GM19025 (cell line): ENCODE measurements around the gene FES.
"Not testable (repeated sequence)": the region's sequence is repeated elsewhere in the genome, so short reads cannot be mapped to it uniquely, and the experiment has no call there.

Source experiments
- ATAC-seq: cut with Tn5 transposase; IDR thresholded peaks from one replicate; pipeline ENCODE4 v1.9.1; 2021; ENCODE audit warnings: mild to moderate bottlenecking, low read depth, moderate library complexity; ENCODE audit not compliant: unreplicated experiment

Gene FES

GRCh38 chr15:90907051-90907660 is 22.9 kb downstream of the FES start:
- no peak for ATAC-seq

- ATAC-seq = no peak
Measured at GRCh38 chr15:90907838-90908507, 23.7 kb downstream of the FES start.

- not testable (repeated sequence) for ATAC-seq
Measured at GRCh38 chr15:90909449-90909848, 25.1 kb downstream of the FES start.

DNA sequence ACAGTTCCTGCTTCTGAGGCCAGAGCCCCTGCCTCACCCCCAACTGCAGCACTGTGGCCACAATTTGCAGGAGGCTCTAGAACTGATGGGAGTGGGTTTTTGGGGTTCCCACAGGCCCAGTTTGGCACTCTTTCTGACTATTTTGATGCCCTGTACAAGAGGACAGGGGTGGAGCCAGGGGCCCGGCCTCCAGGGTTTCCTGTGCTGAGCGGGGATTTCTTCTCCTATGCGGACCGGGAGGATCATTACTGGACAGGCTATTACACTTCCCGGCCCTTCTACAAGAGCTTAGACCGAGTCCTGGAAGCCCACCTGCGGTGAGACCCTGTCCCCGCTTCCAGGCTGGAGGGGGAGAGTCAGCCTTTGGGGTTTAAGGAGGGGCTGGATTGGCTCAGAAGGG is 25.7 kb downstream of the FES start:
- no peak for ATAC-seq

DNA sequence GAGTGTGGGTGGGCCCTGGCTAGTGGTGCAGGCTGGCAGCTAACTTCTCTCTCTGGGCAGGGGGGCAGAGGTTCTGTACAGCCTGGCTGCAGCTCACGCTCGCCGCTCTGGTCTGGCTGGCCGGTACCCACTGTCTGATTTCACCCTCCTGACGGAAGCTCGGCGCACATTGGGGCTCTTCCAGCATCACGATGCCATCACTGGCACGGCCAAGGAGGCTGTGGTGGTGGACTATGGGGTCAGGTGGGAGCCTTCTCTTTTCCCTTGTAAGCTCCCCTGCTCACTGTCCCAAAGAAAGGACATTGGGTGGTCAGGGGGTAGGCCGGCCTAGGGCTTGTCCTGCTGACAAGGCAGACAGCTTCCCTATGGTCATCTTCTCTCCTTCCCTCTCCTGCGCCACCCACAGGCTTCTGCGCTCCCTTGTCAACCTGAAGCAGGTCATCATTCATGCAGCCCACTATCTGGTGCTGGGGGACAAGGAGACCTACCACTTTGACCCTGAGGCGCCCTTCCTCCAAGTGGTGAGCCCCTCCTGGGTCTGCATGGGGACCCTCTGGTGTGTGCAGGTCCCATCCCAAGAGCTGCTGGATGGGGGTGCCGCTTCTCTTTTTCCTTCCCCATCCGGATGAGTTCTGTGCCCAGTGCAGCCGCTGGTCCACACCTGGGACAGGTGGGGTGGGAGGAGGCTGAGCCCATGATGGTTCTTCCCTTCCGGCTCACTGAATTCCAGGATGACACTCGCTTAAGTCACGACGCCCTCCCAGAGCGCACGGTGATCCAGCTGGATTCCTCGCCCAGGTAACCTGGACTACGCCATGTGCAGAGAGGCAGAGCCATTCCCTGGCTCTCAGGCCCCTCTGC is 26.4 kb downstream of the FES start:
- ATAC-seq = no peak

DNA sequence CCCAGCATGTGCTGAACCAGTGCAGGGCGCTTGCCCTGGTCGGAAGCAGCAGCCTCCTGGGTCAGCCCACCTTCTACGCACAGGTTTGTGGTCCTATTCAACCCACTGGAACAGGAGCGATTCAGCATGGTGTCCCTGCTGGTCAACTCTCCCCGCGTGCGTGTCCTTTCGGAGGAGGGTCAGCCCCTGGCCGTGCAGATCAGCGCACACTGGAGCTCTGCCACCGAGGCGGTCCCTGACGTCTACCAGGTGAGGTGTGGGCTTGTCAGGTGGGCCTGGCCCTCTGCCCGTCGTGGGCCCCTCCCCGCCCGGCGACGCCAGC is 27.0 kb downstream of the FES start:
- no peak for ATAC-seq

- no peak for ATAC-seq
Measured at GRCh38 chr15:90911906-90912769, 27.8 kb downstream of the FES start.

DNA sequence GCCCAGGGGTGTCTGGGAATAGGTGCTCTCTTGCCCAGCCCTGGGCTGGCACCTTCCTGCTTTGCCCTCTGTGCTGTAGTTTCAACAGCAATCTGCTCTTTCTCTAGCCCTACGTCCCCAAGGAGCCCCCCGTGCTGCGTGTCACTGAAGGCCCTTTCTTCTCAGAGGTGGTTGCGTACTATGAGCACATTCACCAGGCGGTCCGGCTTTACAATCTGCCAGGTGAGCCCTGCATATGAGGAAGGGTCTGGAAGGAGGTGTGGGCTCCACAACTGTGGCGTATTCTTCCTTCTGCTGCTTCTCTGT is 28.4 kb downstream of the FES start:
- no peak for ATAC-seq

DNA sequence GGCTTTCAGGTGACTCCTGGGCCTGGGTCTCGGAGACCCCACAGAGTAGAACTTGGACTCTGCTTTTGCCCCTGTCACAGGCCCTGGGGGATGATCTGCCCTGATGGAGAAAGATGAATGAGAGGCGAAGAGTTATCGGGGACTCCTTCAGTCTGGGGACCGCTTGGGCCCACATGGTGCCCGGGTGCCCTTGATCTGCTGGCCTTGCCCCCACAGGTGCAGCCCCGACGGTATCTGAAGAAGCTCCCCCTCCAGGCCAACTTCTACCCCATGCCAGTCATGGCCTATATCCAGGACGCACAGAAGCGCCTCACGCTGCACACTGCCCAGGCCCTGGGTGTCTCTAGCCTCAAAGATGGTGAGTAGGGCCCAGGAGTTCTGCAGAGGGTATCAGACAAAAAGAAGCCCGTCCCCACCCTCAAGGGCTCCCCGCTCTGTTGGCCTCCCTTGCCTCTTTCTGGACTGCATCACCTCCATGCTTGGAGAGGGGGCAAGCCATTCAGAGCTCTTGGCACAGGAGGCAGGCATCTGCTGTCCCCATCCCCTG is 29.2 kb downstream of the FES start:
- no peak for ATAC-seq

GRCh38 chr15:90914305-90915080 is 30.2 kb downstream of the FES start:
- ATAC-seq = no peak

GRCh38 chr15:90915216-90915807 is 31.0 kb downstream of the FES start:
- ATAC-seq = no peak

DNA sequence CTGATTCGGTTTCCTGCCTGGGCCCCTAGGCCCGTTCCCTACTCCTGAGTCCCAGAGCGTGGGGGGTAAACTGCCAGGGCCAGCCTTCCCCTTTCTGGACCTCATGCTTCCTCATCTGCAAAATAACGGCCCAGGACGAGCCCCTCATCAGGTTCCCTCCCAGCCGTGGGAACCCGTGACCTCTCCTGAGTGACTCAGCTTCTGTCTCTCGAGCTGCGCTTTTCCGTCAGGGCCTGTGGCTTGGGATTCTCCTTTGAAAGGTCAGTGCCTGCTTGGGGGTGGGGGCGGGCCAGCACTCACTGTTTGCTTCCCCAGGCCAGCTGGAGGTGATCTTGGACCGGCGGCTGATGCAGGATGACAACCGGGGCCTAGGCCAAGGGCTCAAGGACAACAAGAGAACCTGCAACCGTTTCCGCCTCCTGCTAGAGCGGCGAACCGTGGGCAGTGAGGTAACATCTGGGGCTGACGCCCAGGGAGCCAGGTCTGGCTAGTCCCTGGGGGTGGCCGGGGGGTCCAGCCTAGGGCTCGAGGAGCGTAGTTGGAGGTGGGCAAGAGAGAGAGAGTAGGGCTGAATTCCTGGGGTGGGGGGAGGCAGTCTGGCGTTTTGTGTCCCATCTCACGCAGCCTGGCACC is 31.6 kb downstream of the FES start:
- ATAC-seq = no peak

- ATAC-seq = no peak
Measured at GRCh38 chr15:90916461-90916860, 32.2 kb downstream of the FES start.

DNA sequence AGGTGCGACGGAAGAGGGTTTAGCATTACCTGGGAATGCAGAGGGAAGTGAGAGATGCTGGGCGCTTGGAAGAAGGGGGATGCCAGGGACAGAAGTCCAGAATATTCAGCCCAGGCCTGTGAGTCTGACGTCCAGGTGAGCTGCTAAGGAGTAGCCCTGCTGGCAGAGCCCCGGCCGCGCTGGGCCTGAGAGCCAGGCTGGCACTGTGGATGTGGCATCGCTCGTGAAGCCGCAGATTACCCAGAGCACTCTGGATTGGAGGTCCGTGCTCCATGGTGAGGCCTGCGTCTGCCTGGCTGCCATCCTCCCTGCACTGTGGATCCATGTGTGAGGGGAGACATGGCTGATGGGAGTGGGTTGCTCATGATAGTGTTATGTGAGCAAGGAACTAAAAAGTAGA is 33.3 kb downstream of the FES start:
- ATAC-seq = no peak

DNA sequence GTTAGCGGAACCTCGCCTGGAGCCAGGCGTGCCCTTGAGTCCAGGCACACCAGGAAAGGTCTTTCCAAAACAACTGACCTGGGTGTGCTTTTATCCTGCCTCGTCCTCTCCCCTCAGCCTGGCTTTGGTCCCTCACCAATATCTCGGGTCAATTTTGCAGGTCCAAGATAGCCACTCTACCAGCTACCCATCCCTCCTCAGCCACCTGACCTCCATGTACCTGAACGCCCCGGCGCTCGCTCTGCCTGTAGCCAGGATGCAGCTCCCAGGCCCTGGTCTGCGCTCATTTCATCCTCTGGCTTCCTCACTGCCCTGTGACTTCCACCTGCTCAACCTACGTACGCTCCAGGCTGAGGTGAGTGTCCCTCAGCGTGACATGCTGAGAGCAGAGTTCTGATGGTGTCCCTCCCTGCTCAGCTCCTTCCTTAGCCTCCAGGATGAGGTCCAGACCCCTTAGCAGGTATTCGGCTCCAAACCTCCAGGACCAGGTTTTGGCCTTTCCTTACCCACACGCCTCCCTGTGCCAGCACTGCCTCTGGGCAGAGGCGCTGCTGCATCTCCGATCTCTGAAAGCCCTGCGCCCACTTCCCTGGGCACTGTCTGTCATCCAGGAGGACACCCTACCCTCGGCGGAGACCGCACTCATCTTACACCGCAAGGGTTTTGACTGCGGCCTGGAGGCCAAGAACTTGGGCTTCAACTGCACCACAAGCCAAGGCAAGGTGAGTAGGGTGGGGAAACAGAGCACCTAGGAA is 33.9 kb downstream of the FES start:
- no peak for ATAC-seq

- ATAC-seq = no peak
Measured at GRCh38 chr15:90918835-90919234, 34.5 kb downstream of the FES start.

DNA sequence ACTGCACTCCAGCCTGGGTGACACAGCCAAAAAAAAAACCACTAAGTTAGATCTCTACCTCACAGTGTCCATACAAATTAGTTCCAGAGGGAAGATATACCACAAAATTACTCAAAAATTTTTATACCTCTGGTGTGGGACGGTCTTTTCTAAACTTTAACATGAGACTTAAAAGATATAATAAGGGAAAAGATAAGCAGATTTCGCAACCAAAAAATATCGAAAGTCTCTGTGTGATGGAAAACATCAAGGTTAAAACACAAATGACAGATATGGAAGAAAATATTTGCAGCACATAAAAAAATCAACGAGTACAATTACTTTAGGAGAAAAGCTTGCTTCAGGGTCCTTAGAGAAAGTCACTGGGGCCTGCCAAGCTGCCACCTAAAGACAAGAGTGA is 37.6 kb downstream of the FES start:
- no peak for ATAC-seq

GRCh38 chr15:90922712-90923322 is 38.5 kb downstream of the FES start:
- ATAC-seq = peak; percentile 63
